K562 (cell line): Measurements from ENCODE around the gene PIGB. TPM values are rescaled to one million over a fixed set of nuclear protein-coding genes. Genes with fewer than 3 reads are reported as not detected.

Source experiments
- CBX1 ChIP-seq: sonication (generic); IDR thresholded peaks from 2 replicates; pipeline ENCODE4 v1.6.1; 2016; ENCODE audit warnings: antibody characterized with exemption, low read depth, mild to moderate bottlenecking
- DPF2 ChIP-seq: fragments of 450-650 bp; IDR thresholded peaks from 2 replicates; pipeline ENCODE4 v1.6.1; 2016
- GATAD2B ChIP-seq: fragments of 450-650 bp; IDR thresholded peaks from 2 replicates; pipeline ENCODE4 v1.6.1; 2017; ENCODE audit warnings: mild to moderate bottlenecking, borderline replicate concordance
- HDAC3 ChIP-seq: fragments of 450-650 bp; IDR thresholded peaks from 2 replicates; pipeline ENCODE4 v1.6.1; 2018; ENCODE audit warnings: borderline replicate concordance, mild to moderate bottlenecking, moderate library complexity; ENCODE audit not compliant: partially characterized antibody
- HMG20B ChIP-seq: fragments of 250-450 bp; sonication (Bioruptor Pico); IDR thresholded peaks from 2 replicates; pipeline ENCODE4 v1.5.0; 2021; ENCODE audit warnings: mild to moderate bottlenecking
- KAT2B ChIP-seq: IDR thresholded peaks from one replicate; pipeline ENCODE4 v1.6.1; 2012; ENCODE audit warnings: low read depth, mild to moderate bottlenecking, control low read depth, inconsistent platforms, low read length, moderate library complexity
- KLF1 ChIP-seq: fragments of 450-650 bp; IDR thresholded peaks from 2 replicates; pipeline ENCODE4 v1.6.1; 2016; ENCODE audit warnings: missing genetic modification characterization, missing compliant biosample characterization
- NFRKB ChIP-seq: fragments of 450-650 bp; IDR thresholded peaks from 2 replicates; pipeline ENCODE4 v1.6.1; 2016; ENCODE audit warnings: low read depth
- SIN3B ChIP-seq: fragments of 450-650 bp; IDR thresholded peaks from 2 replicates; pipeline ENCODE4 v1.6.1; 2017; ENCODE audit warnings: low read depth, mild to moderate bottlenecking, moderate library complexity
- SIRT6 ChIP-seq: IDR thresholded peaks from one replicate; pipeline ENCODE4 v1.6.1; 2012; ENCODE audit warnings: low read depth, mild to moderate bottlenecking, control low read depth, inconsistent platforms, low read length, moderate library complexity
- SNRNP70 ChIP-seq: fragments of 200-400 bp; formaldehyde crosslinking; optimal IDR thresholded peaks from 2 replicates; pipeline ENCODE3; 2017; ENCODE audit warnings: low read depth, low read length
- TCFL5 ChIP-seq: fragments of 250-450 bp; sonication (Bioruptor Pico); conservative IDR thresholded peaks from 2 replicates; pipeline ENCODE4 v1.6.1; 2021; ENCODE audit warnings: mild to moderate bottlenecking, moderate library complexity, matching md5 sums
- ZNF121 ChIP-seq: sonication (generic); formaldehyde crosslinking; conservative IDR thresholded peaks from 2 replicates; pipeline ENCODE4 v1.8.0; 2022; ENCODE audit warnings: missing genetic modification reagents
- ZNF143 ChIP-seq: sonication (generic); formaldehyde crosslinking; IDR thresholded peaks from 2 replicates; pipeline ENCODE4 v1.9.0; 2022; ENCODE audit warnings: mild to moderate bottlenecking, missing genetic modification reagents
- ZNF184 ChIP-seq: sonication (generic); formaldehyde crosslinking; IDR thresholded peaks from 2 replicates; pipeline ENCODE4 v1.5.0; 2020; ENCODE audit warnings: missing genetic modification reagents
- ZNF282 ChIP-seq: sonication (generic); formaldehyde crosslinking; IDR thresholded peaks from 2 replicates; pipeline ENCODE4 v1.8.1; 2023; ENCODE audit warnings: missing genetic modification reagents
- polyA plus RNA-seq, 8 experiments: library from polyadenylated mRNA; depleted of rRNA in 4 of 8; stranded (reverse) in 5 of 8; unstranded in 3 of 8; fragments of >200 nt; fragmentation: Nextera tagmentation in 2 of 8; fragmentation: Illumina TruSeq in 1 of 8; extraction: Ambion mirVana in 2 of 8; extraction: Trizol in 1 of 8; gene quantifications; 2 replicates each; pipeline versions ENCODE4 v1.2.1 to v1.2.3, GENCODE V29; 2011 to 2014; ENCODE audit warnings: inconsistent platforms in 1 of 8, missing spikeins in 1 of 8
- total RNA-seq, 7 experiments: library from RNA; depleted of rRNA in 6 of 7; stranded (reverse); fragments of >200 nt in 6 of 7; fragmentation: Illumina TruSeq in 2 of 7; extraction: Trizol in 2 of 7; gene quantifications; 2 replicates each; pipeline versions ENCODE4 v1.2.1 to v1.2.3, GENCODE V29; 2011 to 2021; ENCODE audit warnings: low replicate concordance in 1 of 7
- TF ChIP-seq, protein P1 (sequence below): fragments of 450-650 bp; IDR thresholded peaks from 2 replicates; pipeline ENCODE4 v1.6.1; 2014; ENCODE audit warnings: low read depth, mild to moderate bottlenecking, moderate library complexity, borderline replicate concordance
- TF ChIP-seq, protein P2 (sequence below): sonication (generic); formaldehyde crosslinking; IDR thresholded peaks from 2 replicates; pipeline ENCODE4 v1.8.1; 2023; ENCODE audit warnings: mild to moderate bottlenecking, missing genetic modification reagents
- TF ChIP-seq, protein P3 (sequence below): fragments of 250-450 bp; sonication (Bioruptor Pico); IDR thresholded peaks from 2 replicates; pipeline ENCODE4 v1.8.0; 2021; ENCODE audit warnings: borderline replicate concordance, mild to moderate bottlenecking, moderate library complexity; ENCODE audit not compliant: poor library complexity, severe bottlenecking
- TF ChIP-seq, protein P4 (sequence below): IDR thresholded peaks from 3 replicates; pipeline ENCODE4 v1.6.1; 2011; ENCODE audit warnings: borderline replicate concordance, mild to moderate bottlenecking; ENCODE audit not compliant: insufficient read length, insufficient read depth
- TF ChIP-seq, protein P5 (sequence below): sonication (generic); formaldehyde crosslinking; IDR thresholded peaks from 2 replicates; pipeline ENCODE4 v1.8.0; 2023; ENCODE audit warnings: mild to moderate bottlenecking, missing genetic modification reagents

The PIGB gene
- total and polyA plus RNA-seq, 9 of the 15 experiments (the other 6 are each of a cell fraction or from before 2014, with no cell fraction given): 9.9 to 32.3 (median 18.2) TPM

DNA sequence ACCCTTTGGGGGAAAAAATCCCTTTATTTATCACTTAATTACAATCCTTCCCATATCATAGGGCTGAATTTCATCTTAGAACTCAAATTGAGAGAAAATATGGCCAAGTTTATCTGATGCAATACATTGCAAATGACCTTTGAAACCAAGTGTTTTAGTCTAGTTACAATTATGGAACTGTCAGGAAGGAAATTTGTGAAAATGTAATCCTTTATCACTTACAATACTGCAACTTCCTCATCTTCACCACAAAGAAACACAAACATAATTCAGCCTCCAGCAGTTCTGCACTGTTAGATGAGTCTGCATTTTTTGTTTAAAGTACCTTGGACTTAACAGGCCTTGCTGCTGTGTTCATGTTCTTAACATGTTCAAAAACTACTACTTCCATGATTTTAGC, 84.5 kb downstream of the PIGB start (continued):
- TF ChIP-seq, protein P1, sequence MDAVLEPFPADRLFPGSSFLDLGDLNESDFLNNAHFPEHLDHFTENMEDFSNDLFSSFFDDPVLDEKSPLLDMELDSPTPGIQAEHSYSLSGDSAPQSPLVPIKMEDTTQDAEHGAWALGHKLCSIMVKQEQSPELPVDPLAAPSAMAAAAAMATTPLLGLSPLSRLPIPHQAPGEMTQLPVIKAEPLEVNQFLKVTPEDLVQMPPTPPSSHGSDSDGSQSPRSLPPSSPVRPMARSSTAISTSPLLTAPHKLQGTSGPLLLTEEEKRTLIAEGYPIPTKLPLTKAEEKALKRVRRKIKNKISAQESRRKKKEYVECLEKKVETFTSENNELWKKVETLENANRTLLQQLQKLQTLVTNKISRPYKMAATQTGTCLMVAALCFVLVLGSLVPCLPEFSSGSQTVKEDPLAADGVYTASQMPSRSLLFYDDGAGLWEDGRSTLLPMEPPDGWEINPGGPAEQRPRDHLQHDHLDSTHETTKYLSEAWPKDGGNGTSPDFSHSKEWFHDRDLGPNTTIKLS: no peak
- no peak for TF ChIP-seq TCFL5 (CRISPR knock-in tag)
- no peak for TF ChIP-seq KAT2B
- TF ChIP-seq HMG20B: no peak
- TF ChIP-seq ZNF184 (CRISPR knock-in tag): no peak
- TF ChIP-seq SIN3B: no peak
- TF ChIP-seq, protein P2, sequence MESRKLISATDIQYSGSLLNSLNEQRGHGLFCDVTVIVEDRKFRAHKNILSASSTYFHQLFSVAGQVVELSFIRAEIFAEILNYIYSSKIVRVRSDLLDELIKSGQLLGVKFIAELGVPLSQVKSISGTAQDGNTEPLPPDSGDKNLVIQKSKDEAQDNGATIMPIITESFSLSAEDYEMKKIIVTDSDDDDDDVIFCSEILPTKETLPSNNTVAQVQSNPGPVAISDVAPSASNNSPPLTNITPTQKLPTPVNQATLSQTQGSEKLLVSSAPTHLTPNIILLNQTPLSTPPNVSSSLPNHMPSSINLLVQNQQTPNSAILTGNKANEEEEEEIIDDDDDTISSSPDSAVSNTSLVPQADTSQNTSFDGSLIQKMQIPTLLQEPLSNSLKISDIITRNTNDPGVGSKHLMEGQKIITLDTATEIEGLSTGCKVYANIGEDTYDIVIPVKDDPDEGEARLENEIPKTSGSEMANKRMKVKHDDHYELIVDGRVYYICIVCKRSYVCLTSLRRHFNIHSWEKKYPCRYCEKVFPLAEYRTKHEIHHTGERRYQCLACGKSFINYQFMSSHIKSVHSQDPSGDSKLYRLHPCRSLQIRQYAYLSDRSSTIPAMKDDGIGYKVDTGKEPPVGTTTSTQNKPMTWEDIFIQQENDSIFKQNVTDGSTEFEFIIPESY: no peak
- TF ChIP-seq CBX1: no peak
- no peak for TF ChIP-seq KLF1 (tag)
- TF ChIP-seq NFRKB: peak; percentile 25; the same call in 1 of the 2 replicates
- TF ChIP-seq ZNF282: no peak
- TF ChIP-seq SNRNP70: no peak
- no peak for TF ChIP-seq SIRT6
- 0 out of 2 replicates have a peak, but pooled peaks have one; percentile 45 for TF ChIP-seq GATAD2B
- peak; percentile 89 for TF ChIP-seq DPF2
- no peak for TF ChIP-seq ZNF143 (CRISPR knock-in tag)
- TF ChIP-seq ZNF121 (CRISPR knock-in tag): no peak
- peak; percentile 35 for TF ChIP-seq HDAC3
- TF ChIP-seq, protein P3, sequence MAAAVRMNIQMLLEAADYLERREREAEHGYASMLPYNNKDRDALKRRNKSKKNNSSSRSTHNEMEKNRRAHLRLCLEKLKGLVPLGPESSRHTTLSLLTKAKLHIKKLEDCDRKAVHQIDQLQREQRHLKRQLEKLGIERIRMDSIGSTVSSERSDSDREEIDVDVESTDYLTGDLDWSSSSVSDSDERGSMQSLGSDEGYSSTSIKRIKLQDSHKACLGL: no peak
- TF ChIP-seq, protein P4, sequence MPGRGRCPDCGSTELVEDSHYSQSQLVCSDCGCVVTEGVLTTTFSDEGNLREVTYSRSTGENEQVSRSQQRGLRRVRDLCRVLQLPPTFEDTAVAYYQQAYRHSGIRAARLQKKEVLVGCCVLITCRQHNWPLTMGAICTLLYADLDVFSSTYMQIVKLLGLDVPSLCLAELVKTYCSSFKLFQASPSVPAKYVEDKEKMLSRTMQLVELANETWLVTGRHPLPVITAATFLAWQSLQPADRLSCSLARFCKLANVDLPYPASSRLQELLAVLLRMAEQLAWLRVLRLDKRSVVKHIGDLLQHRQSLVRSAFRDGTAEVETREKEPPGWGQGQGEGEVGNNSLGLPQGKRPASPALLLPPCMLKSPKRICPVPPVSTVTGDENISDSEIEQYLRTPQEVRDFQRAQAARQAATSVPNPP: no peak
- TF ChIP-seq, protein P5, sequence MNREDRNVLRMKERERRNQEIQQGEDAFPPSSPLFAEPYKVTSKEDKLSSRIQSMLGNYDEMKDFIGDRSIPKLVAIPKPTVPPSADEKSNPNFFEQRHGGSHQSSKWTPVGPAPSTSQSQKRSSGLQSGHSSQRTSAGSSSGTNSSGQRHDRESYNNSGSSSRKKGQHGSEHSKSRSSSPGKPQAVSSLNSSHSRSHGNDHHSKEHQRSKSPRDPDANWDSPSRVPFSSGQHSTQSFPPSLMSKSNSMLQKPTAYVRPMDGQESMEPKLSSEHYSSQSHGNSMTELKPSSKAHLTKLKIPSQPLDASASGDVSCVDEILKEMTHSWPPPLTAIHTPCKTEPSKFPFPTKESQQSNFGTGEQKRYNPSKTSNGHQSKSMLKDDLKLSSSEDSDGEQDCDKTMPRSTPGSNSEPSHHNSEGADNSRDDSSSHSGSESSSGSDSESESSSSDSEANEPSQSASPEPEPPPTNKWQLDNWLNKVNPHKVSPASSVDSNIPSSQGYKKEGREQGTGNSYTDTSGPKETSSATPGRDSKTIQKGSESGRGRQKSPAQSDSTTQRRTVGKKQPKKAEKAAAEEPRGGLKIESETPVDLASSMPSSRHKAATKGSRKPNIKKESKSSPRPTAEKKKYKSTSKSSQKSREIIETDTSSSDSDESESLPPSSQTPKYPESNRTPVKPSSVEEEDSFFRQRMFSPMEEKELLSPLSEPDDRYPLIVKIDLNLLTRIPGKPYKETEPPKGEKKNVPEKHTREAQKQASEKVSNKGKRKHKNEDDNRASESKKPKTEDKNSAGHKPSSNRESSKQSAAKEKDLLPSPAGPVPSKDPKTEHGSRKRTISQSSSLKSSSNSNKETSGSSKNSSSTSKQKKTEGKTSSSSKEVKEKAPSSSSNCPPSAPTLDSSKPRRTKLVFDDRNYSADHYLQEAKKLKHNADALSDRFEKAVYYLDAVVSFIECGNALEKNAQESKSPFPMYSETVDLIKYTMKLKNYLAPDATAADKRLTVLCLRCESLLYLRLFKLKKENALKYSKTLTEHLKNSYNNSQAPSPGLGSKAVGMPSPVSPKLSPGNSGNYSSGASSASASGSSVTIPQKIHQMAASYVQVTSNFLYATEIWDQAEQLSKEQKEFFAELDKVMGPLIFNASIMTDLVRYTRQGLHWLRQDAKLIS: no peak; the same call in 1 of the 2 replicates
